Omental fat pad (tissue), 4 donors: ENCODE results near the gene KRT35. TPM values are rescaled to one million over a fixed set of nuclear protein-coding genes. Genes with fewer than 3 reads are reported as not detected.

Experiments used
- ATAC-seq: fragments of 150-250 bp; one replicate; pipeline ENCODE4 v1.9.1; 2016; ENCODE audit warnings: mild to moderate bottlenecking, moderate library complexity; ENCODE audit not compliant: low FRiP score
- DNase-seq: peaks from one replicate; pipeline ENCODE4 v3.0.0-alpha.2; 2019; ENCODE audit warnings: low spot score
- total RNA-seq, 4 donors: library from RNA; depleted of rRNA; stranded (reverse); fragments of >200 nt; gene quantifications; one replicate each; pipeline ENCODE4 v1.1.0, GENCODE V29; 2016
- TF ChIP-seq, protein P1 (sequence below), 3 donors: fragments of 450-650 bp; IDR thresholded peaks; one replicate each; pipeline ENCODE4 v1.5.1; 2016 to 2017; ENCODE audit warnings: antibody characterized with exemption in 3 of 3, mild to moderate bottlenecking in 3 of 3, moderate library complexity in 2 of 3

The KRT35 gene
- total RNA-seq, 4 donors from 2014 or later, result not detected

GRCh38 chr17:41494524-41494923, 13.6 kb upstream of the KRT35 start:
- DNase-seq (no peak), ATAC-seq (no peak)
- TF ChIP-seq, protein P1, sequence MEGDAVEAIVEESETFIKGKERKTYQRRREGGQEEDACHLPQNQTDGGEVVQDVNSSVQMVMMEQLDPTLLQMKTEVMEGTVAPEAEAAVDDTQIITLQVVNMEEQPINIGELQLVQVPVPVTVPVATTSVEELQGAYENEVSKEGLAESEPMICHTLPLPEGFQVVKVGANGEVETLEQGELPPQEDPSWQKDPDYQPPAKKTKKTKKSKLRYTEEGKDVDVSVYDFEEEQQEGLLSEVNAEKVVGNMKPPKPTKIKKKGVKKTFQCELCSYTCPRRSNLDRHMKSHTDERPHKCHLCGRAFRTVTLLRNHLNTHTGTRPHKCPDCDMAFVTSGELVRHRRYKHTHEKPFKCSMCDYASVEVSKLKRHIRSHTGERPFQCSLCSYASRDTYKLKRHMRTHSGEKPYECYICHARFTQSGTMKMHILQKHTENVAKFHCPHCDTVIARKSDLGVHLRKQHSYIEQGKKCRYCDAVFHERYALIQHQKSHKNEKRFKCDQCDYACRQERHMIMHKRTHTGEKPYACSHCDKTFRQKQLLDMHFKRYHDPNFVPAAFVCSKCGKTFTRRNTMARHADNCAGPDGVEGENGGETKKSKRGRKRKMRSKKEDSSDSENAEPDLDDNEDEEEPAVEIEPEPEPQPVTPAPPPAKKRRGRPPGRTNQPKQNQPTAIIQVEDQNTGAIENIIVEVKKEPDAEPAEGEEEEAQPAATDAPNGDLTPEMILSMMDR (IDR thresholded peaks at IDR 0.05), result no peak

GRCh38 chr17:41492771-41493170, 11.8 kb upstream of the KRT35 start:
- DNase-seq (no peak), ATAC-seq (no peak)
- TF ChIP-seq, protein P1 (IDR thresholded peaks at IDR 0.05), result no peak

DNA sequence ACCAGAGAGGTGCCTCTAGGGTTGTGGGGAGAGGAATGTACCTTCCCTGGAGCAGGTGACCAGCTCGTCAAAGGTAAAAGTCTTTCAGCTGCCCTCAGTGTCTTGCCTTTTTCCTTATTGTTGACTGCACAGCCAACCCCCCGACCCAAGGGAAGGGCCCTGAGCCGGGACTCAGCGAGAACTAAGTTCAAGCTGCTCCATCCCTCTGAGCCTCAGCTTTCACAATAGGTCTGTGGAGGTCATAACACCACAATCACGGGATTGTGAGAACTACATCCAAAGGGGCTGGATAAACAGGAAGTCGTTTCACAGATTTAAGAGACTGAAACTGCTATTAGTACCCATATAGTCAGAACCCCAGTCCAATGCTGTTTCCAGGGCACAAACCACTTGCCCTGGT, 11.4 kb upstream of the KRT35 start:
- ATAC-seq (no peak), DNase-seq (no peak)
- TF ChIP-seq, protein P1 (IDR thresholded peaks at IDR 0.05), result no peak

- TF ChIP-seq, protein P1 (IDR thresholded peaks at IDR 0.05), result no peak
- DNase-seq, result no peak
- no peak for ATAC-seq
Observed at GRCh38 chr17:41491476-41491875, 10.5 kb upstream of the KRT35 start.

GRCh38 chr17:41490000-41490990, 9.3 kb upstream of the KRT35 start:
- no peak for ATAC-seq
- DNase-seq, result no peak

GRCh38 chr17:41489531-41489930, 8.6 kb upstream of the KRT35 start, which contains the start of gene KRT36:
KRT36 (minus strand) TSS chr17:41489910; CDS start chr17:41489864, 46 bp downstream.
- ATAC-seq (no peak), DNase-seq (no peak)
- TF ChIP-seq, protein P1 (IDR thresholded peaks at IDR 0.05), result no peak

More at GRCh38 chr17:41490000-41490990, 9.3 kb upstream of the KRT35 start:
- TF ChIP-seq, protein P1 (IDR thresholded peaks at IDR 0.05), result no peak
